ENCODE measurements around the gene SORCS3.

DNA sequence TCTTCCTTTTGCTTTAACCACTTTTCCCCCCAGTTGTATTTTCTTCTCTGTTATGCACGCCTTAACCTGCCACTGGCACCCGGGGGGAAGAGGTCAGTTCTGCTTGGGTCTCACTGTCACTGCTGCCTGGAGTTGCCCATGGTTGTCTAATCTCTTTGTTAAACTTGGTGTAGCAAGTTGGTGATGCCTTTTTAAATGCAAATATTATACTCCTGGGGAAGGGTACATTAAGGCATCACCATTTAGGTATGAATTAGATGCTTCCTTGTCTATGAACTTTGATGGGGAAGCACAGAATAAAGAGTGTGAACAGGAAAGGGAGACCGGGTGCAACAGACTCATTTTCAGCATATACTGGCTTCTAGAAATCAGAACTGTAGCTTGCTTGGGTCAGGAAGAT lies 9.1 kb upstream of the SORCS3 start:
- no peak for TF ChIP-seq EZH2 (IDR thresholded peaks at IDR 0.05)
- TF ChIP-seq SRF (IDR thresholded peaks at IDR 0.05; ENCODE audit: low read depth) = no peak
- TF ChIP-seq EZH2phosphoT487 (IDR thresholded peaks at IDR 0.05; ENCODE audit: borderline replicate concordance) = no peak
- no peak for TF ChIP-seq JUND (IDR thresholded peaks at IDR 0.05)
- TF ChIP-seq, protein P1, sequence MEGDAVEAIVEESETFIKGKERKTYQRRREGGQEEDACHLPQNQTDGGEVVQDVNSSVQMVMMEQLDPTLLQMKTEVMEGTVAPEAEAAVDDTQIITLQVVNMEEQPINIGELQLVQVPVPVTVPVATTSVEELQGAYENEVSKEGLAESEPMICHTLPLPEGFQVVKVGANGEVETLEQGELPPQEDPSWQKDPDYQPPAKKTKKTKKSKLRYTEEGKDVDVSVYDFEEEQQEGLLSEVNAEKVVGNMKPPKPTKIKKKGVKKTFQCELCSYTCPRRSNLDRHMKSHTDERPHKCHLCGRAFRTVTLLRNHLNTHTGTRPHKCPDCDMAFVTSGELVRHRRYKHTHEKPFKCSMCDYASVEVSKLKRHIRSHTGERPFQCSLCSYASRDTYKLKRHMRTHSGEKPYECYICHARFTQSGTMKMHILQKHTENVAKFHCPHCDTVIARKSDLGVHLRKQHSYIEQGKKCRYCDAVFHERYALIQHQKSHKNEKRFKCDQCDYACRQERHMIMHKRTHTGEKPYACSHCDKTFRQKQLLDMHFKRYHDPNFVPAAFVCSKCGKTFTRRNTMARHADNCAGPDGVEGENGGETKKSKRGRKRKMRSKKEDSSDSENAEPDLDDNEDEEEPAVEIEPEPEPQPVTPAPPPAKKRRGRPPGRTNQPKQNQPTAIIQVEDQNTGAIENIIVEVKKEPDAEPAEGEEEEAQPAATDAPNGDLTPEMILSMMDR (IDR thresholded peaks at IDR 0.05 in 2 of 3, conservative IDR thresholded peaks at IDR 0.05 in 1 of 3; ENCODE audit: borderline replicate concordance in 1 of 3, insufficient read depth in 1 of 3, low read depth in 2 of 3, low read length in 2 of 3) = no peak
- TF ChIP-seq POLR2AphosphoS5 (IDR thresholded peaks at IDR 0.05; ENCODE audit: low read depth, low read length) = no peak
- no peak for TF ChIP-seq POLR2A (IDR thresholded peaks at IDR 0.05; ENCODE audit: borderline replicate concordance, extremely low read depth, insufficient read depth, insufficient read length)
- TF ChIP-seq, protein P2, sequence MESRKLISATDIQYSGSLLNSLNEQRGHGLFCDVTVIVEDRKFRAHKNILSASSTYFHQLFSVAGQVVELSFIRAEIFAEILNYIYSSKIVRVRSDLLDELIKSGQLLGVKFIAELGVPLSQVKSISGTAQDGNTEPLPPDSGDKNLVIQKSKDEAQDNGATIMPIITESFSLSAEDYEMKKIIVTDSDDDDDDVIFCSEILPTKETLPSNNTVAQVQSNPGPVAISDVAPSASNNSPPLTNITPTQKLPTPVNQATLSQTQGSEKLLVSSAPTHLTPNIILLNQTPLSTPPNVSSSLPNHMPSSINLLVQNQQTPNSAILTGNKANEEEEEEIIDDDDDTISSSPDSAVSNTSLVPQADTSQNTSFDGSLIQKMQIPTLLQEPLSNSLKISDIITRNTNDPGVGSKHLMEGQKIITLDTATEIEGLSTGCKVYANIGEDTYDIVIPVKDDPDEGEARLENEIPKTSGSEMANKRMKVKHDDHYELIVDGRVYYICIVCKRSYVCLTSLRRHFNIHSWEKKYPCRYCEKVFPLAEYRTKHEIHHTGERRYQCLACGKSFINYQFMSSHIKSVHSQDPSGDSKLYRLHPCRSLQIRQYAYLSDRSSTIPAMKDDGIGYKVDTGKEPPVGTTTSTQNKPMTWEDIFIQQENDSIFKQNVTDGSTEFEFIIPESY (IDR thresholded peaks at IDR 0.05; ENCODE audit: extremely low read depth, insufficient replicate concordance, low read length) = no peak
- TF ChIP-seq SP1 (IDR thresholded peaks at IDR 0.05; ENCODE audit: low read depth) = no peak
